RPMI8226 (cell line): ENCODE results near the gene ARMH2.

ENCODE experiments used
- DNase-seq: peaks from one replicate; pipeline ENCODE4 v3.0.0-alpha.2; 2015

ARMH2 gene

DNA sequence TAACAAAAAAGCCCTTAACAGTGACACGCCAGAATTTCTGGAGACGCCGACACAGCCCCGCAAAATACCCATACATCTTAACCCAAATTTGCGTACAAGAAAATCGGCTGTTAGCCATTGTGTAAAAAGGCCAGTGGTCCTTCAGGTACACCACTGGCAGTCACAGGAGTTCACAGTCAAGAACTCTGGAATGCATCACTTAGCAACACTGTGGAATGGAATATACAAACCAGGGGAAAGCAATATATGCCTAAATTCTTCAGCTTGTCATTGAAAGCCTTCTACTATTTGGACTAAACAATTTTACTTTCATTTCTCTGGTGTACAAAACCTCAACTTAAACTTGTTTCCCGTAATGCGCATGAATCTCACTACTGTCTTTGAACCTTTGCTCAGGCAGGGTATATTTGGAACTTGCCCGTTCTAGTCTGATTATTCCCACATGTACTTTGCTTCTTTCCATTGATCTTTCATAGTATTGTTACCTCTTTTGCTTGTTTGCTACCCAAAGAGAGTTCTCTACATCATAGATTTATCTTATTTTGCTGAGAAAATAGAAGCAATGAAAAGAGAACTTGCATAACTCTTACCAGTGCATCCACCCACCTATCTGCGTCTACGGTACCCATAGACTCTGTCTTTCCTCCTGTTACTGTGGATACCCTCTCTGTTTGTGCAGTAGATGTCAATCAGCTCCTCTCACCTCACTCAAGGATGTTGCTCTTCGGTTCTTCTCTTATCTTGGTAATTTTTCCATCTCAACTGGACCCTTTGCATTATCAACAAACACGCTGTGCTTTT, at the start of gene ARMH2:
Gene ARMH2 (minus strand): TSS at position 178 of the 801 bp plus-strand sequence. CDS start 60 bp downstream, at position 118.
- DNase-seq: no peak

DNA sequence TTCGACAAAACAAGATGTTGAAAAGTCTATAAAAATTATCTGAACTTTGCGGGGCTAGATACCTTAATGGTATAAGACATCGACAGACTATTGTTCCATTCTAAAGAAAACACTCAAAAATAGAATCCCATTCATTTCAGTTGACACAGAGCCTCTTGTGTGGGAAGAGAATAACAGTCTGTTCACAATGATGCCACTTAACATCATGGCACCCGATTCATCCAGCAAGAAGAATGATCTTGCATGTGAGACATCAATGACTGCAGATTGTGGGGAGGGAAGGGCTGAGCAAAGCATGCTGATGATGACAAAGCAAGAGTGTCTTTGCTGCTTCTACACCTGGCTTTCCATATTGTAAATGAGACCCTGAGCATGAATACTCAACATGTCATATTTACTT, 49.7 kb upstream of the ARMH2 start:
- DNase-seq: no peak

DNA sequence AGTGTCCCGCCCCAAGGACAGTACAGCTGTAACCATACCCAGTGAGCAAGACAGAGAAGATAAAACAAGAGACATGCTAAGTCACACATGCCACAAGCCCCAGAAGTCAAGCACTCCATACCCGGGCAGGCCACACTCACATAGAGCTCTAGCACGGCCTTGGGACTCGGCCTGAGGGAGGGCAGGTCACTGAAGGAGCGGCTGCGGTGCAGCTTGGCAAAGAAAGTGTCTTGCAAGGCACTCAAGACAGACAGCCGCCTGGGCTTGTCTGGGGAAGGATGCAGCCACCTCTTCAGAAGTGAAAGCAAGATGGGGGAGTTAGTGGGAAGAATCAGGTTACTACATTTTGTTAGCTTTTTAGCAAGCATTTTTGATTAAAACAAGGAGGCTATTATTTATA, 48.7 kb upstream of the ARMH2 start:
- DNase-seq: peak; percentile 66

DNA sequence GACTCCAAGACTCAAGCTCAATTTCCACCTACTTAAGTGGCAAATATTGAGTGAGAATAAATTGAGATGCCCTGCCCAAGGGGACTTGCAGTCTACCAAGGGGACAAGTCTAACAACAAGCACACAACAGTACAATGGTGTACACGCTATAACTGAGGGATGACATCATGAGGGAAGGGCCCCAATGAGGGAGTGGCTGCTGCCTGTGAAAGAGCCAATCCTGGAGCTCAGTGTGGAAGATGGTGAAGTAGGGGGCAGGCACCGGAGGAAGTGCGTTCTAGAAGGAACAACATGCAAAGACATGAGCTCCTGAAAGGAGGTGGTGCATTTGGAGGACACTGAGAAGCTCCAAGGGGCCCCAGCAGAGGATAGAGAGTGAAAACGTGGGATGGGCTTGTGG, 46.9 kb upstream of the ARMH2 start:
- DNase-seq: no peak

DNA sequence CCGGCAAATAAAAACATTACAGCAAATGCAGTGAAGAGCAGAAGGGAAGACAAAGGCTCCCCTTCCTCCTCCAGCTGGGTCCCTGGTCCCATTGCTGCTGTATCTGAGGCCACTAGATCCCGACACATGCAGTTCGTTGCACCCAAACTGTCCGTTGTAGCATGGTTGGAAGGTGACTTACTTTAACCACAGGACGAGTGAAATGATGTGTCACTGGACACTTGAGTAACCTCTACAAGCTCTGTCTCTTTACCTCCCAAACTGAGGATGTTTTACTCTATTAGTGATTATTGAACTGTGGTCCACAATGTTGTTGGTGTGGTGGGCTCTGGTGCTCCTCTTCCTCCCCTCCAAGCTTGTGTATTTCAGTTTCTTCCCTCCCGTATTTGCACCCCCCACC, 46.2 kb upstream of the ARMH2 start:
- DNase-seq: no peak

DNA sequence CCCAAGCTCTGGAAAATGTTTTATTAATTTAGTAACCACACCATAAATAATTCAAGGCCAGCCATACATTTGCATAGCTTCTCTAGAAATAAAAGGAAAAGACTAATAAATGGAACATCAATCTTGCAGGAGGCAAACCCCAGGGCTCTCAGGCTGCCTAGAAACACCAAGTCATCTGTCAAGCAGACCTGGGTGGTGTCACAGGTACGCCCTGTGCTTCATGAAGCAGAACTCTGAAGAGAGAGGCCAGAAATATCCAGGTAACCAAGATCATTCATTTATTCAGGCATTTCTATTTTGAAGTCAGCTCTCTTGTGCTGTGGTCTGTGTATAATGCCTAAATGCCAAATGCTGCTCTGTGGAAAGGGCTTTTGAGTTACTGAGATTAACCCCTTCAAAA, 45.3 kb upstream of the ARMH2 start:
- DNase-seq: no peak

DNA sequence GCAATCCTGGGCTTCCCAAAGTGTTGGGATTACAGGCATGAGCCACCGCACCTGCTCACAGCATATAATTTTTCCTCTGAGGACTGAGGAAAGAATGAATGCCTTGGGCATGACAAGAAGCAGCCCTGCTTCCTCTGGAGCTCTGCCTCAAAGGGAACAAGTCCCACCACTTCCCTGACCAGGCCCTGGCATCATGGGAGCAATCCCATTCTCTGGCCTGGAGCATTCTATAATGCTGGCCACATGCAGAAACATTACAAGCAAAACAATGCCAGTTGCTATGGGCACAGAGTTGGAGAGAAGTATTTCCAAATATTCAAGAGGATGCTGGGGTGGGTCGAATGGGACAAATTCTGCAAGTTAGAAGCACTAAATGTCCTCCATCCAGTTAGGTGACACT, 41.5 kb upstream of the ARMH2 start:
- DNase-seq: no peak

DNA sequence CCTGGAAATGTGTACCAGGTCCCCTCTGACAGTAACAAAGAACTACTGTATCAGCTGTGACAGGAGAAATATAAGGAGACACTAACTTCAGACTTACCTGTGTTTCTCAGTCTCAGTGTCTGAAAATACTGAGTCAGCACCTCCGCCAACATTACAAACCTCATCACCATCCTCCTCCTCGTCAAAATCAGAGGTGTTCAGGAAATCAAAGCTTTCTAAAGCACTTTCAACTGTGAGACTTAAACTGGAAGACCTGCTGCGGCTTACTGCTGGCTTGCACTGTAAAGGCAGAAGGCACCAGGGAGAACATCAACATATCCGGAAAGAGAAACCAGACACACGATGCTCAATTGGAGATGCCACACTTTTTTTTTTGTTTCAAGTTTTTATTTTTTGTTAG, 40.3 kb upstream of the ARMH2 start:
- DNase-seq: peak; percentile 84

DNA sequence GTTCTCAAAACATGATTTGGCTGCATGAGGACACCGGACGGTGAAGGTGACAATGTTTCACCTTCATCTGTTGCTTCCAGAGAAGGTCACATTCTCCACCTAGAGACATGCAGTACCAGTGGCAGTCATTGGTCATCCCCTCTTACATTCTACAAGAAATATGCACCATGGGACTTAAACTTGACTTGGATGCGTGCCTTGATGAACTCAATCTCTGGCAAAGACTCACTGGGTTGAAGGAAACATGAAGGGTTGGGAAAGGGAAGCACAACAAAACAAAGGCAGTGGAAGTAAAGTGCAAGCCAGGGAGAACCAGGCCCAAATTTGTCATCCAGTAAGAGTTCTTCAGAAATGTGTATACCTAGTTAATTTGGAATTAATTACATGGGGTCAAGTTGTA, 39.4 kb upstream of the ARMH2 start:
- DNase-seq: no peak

DNA sequence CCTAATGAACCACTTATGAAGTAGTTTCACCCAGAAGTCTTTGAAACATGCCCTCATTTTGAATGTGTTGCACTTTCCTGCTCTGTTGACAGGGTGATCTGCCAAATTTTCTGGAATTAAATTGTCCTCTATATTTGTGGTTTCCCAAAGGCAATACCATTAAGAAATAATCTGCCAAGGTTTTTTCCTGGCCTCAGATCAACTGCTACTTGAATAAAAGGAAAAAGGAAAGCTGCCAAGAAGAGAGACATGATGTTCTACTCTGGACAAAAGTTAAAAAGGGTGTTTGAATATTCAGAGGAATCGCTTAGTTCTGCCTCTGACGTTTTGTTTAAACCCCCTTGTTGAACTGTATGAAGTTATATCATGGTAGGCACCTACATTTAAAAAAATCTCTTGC, 37.4 kb upstream of the ARMH2 start:
- DNase-seq: no peak

DNA sequence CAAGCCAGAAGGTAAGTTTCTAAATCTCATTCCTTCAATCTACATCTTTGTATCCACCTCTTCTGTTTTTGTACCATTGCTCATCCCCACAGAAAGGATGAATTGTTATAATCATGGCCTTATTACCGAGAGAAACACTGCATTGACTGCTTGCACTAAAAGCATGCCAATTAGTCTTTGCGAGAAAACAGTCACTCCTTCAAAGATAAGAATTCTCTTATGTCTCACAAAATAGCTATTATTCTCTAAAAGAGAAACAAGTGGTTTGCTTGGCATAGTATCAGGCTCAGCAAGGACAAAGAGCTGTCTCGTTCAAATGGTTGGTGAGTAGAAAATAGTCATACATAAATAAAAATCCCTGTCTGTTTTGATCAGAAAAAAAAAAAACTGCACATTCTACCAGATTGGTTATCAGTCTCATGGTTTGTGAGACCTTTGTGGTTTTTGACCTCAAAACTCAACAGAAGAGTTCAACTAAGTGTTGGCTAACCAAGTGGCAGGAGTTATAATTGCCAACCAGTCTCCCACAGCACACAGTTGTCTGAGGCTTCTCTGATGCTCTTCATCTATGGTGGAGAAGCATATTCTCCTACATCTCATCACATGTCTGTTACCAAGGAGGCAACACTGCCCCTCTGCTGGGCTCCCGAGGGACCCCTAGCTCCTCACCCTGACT, 35.1 kb upstream of the ARMH2 start:
- no peak for DNase-seq

DNA sequence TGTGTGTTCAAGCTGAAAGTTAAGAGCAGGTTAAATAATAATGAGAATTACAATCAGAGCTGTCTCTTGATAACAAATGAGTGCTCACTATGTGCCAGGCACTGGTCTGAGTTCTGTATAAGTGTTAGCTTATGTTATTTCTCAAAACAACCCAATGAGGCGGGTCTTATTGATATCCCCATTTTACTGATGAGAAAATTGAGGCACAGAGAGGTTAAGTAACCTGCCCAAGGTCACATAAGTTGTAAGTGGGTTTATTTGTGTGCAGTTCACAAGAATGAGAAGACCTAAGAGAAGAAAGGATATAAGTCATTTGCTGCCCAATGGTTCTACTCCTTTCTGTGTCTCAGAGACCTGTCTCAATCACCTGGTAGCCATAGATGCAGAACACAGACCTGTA, 34.1 kb upstream of the ARMH2 start:
- DNase-seq: no peak

DNA sequence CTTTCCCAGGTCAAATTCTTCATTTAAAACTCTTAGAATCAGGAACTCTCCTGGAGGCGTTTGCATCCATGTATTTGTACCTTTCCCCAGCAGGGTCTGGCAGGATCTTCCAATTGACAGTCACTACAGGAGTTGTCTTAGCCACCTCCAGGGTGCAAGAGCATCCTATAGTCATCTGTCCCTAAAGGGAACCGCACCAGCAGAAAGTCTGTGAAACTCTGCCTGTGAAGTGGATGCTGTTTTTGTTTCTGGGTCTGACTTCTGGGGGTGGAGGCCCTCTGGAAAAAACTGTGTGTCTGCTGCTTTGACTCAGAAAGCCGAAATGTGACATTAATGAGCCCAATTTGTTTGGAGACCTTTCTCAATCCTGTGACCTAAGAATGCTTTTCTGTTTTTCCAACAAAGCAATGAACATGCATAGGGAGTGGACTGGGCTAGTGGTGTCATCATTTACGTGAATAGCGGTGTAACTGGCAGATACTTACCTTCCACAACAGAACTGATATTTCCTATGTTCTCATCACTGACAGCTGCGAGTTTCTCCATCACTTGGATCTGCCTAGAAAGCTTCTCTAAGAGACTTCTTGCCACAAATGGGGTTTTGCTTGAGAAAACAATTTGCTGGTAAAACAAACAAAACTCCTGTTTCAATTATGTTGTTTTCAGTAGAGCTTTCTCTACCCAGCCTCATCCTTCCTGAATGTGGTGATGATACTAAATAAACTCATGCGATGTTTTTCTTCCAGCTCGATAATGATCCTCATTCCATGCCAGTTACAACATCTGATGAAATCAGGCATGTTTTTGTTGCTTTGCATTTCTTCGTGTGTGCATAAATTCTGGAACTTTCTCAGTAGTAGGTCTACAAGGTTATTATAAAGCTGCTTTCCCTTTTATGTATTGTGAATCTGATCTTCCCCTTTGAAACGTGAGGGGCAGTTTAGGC, 33.3 kb upstream of the ARMH2 start:
- DNase-seq: no peak

DNA sequence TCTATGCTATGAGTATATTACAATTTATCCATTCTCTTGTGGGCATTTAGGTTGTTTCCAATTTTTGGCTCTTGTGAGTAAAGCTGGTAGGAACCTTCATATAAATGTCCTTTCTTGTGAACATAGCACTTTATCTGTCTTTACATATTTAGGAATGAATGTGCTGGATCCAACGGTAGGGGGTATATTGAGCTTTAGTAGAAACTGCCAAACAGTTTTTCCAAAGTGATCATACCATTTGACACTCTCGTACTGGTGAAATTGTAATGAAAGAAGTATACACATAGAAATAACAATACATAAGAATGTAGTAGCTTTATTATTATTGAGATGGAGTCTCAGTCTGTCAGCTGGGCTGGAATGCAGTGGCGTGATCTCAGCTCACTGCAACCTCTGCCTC, 30.9 kb upstream of the ARMH2 start:
- no peak for DNase-seq

DNA sequence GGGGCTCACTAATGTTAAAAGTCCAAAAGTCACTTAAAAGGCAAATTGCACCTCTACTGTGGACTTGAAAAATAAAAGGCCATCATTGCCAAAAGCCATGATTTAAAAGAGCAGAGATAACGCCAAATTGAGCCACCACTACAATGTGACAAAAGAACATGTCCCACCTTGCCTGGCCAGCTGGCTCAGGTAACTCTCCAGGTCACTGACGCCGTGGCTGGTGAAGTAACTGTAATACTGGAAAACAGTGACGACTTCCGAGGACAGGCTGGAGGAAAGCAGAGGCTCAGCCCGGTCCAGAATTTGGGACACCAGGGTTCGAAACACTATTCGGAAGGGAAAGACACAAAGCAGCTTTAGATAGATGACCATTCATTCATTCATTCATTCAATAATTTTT, 29.3 kb upstream of the ARMH2 start:
- DNase-seq: no peak

DNA sequence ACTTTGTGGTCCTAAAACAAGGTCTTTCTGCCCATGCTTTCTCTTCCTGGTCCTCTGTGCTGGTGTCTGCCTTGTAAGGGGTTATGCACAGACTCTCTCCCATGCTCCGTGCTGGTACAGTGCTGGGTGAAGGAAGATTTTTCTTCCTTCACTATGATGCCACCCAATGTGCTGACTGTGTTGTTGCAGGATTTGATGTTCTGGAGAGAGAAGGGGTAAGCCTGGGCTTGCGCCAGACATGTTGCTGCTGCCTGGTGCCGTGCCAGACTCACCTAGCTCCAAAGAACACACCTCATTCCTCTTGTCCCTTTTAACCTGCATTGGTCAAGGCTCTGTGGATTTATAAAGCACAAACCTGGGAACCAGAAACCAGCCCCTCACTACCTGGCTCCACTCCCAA, 28.4 kb upstream of the ARMH2 start:
- DNase-seq: peak; percentile 77

DNA sequence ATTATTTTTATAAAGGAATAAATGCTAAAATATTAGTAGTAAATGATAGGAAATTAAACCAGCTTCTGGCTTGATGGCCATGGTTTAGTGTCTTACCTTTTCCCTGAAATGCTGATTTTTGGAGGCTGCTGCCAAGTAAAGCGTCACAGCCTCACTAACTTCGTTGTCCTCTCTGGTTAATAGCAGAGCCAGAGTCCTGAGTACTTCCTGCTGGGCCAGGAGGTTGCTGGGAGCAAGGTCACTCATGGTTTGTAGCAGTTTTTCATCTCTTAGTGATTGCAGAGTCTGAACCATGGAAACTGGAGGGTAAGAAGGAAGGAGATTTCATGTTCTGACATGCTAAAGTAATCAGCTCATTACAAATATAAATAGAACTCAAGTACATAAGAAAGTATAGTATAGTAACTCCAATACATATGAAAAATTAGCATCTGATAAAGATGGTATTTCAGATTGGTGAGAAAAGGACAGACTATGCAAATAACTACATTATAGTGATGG, 26.5 kb upstream of the ARMH2 start:
- no peak for DNase-seq

DNA sequence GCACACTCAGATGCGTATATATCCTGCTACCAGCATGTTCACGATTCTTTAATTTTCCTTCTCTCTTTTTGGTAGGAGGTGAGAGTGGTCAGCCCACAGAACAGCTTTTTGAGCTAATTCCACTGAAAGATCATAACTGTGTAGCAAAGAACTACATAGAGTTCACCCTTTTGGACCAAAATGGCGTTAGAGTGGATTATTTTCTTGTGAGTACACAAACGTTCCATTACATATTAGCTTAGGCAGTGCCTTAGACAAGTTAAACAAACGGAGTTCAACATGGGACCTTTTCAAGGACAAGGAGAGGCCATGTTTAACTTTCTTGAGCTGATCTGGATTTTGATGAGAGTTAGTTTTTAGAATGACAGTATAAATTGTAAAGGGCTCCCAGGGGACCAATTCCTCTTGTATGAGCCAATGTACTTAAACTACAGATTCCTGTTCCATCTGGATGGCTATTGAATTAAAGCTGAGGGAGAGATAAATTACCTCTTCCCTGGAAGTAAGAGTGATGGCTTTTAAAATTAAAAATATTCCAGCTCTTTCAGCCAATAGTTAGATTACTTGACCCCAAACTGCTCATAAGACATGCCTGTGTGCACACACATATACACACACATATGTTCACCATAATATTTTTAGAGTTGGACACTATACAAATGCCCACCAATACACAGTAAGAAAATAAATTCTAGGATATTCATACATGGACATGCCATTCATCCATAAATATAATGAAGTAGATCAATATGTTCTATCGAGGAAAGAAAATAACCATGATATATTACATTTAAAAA, 25.6 kb upstream of the ARMH2 start:
- no peak for DNase-seq

DNA sequence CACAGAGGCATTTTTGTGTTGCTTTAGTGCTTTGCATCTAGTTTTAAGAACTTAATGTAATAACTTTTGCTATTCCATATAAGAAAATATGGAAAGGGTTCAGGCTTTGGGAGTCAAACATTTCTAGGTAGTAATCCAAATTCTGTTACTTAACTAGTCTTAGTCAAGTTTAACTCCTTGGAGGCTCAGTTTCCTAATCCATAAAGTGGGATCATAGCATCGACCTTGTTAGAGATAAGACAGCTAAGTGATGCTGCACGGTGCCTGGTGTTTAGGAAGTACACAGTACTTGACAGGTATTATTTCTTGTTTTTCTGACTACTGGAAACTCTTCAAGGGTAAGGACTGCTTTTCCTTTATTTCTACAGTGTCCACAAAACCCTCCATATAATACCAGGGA, 24.5 kb upstream of the ARMH2 start:
- DNase-seq: no peak

DNA sequence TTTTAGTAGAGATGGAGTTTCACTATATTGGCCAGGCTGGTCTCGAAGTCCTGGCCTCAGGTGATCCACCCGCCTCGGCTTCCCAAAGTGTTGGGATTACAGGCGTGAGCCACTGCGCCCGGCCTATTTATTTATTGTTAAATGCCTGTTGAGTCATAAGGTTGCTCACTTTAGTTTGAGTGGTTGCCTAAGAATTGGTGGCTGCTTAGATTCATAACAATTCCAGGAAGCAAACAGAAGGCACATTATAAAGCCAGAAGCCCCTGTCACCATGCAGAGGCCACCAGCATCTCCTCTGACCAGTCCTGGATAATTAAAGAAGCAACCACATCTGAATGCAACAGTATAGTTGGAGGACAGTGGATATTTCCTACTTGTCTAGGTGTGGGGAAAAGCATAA, 24.0 kb upstream of the ARMH2 start:
- no peak for DNase-seq

DNA sequence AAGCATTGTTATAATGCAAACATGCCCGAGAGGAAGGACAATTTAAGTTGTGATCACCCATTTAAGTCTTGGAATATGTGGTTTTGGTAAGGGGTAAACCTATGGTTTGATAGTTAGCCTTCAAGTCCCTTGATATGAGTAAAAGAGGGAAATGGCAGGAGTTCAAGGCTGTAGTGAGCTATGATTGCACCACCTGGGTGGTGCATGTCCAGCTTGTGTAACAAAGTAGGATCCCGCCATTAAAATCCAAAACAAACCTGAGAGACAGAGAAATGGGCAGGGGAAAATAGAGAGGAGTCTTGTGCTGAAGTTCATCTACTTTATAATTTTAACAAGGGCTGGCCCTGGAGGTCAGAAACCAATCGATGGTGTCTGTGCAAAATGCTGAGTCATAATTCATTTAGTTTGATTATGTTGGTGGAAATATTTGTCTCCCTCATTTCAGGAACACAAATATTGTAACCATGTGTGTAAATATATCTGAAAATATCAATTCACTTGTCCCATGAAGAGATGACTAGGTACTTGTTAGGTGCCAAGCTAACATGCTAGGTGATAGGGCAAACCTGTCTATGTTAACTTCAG, 23.2 kb upstream of the ARMH2 start:
- no peak for DNase-seq

DNA sequence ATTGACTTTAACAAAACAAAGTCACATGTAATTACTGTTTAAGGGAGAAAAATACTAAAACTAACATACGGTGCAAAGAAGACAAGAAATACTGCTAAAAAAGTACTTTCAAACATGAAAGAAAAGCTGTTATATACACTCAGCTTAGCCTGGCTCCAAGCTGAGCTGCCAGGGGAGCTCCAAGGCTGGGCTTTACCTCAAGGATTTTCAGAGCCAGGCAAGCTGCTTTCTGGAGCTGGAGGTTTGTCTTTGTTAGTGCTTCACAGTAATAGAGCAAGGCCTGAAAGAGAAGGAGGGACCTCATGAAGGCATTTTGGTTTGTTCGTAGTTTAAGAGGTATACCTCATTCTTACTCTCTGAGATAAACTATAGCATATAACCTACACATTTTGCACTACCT, 19.6 kb upstream of the ARMH2 start:
- DNase-seq: no peak
